PC-3 (cell line): ENCODE measurements around the gene GET3.

Experiments
- EZH2 ChIP-seq: fragments of 300-600 bp; sonication (generic); IDR thresholded peaks from one replicate; pipeline ENCODE4 v1.6.1; 2017; ENCODE audit warnings: antibody characterized with exemption, mild to moderate bottlenecking, low read length; ENCODE audit not compliant: unreplicated experiment
- EZH2phosphoT487 ChIP-seq: fragments of 300-600 bp; sonication (generic); IDR thresholded peaks from 2 replicates; pipeline ENCODE4 v1.6.1; 2018; ENCODE audit warnings: mild to moderate bottlenecking, antibody characterized with exemption, low read length, borderline replicate concordance
- TF ChIP-seq, protein P1 (sequence below): fragments of 300-600 bp; sonication (generic); conservative IDR thresholded peaks from 2 replicates; pipeline ENCODE4 v1.5.1; 2017; ENCODE audit warnings: antibody characterized with exemption, low read depth, mild to moderate bottlenecking, low read length

DNA sequence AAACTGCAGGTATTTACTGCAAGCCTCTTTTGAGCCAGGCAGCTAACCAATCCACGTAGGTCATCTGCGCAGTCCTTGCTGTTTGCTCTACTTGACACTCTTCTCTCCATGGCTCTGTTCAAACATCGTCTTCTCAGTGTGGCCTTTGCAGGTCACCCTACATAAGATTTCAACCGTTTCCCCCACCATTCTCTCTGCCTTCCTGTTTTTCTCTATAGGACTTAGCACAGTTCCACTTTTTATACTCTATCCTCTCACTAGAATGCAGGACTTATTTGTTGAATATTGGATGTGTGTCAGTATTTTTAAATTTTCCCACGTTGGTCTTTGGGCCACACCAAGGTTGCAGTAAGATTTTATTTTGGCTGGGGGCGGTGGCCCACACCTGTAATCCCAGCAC, 39.2 kb upstream of the GET3 start:
- TF ChIP-seq EZH2phosphoT487: no peak
- TF ChIP-seq, protein P1, sequence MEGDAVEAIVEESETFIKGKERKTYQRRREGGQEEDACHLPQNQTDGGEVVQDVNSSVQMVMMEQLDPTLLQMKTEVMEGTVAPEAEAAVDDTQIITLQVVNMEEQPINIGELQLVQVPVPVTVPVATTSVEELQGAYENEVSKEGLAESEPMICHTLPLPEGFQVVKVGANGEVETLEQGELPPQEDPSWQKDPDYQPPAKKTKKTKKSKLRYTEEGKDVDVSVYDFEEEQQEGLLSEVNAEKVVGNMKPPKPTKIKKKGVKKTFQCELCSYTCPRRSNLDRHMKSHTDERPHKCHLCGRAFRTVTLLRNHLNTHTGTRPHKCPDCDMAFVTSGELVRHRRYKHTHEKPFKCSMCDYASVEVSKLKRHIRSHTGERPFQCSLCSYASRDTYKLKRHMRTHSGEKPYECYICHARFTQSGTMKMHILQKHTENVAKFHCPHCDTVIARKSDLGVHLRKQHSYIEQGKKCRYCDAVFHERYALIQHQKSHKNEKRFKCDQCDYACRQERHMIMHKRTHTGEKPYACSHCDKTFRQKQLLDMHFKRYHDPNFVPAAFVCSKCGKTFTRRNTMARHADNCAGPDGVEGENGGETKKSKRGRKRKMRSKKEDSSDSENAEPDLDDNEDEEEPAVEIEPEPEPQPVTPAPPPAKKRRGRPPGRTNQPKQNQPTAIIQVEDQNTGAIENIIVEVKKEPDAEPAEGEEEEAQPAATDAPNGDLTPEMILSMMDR: no peak
- TF ChIP-seq EZH2: no peak
